ENCODE measurements around the gene SLC1A2. TPM values are rescaled to one million over a fixed set of nuclear protein-coding genes. Genes with fewer than 3 reads are reported as not detected.

SLC1A2 gene
- total RNA-seq, 2 experiments from 2014 or later, result not detected

GRCh38 chr11:35388061-35388460 is 31.3 kb downstream of the SLC1A2 start:
- peaks cover 33% of the 10 kb centered on the region for H3K4me1 Mint-ChIP-seq (ENCODE audit: low read depth)
- ChIA-PET CTCF (no interaction called here), POLR2A (no interaction called here)
- no peaks in the 10 kb centered on the region for H3K27me3 Mint-ChIP-seq
- peaks cover 6% of the 10 kb centered on the region for H3K9me3 Mint-ChIP-seq
- intact Hi-C loops (cut with micrococcal nuclease), result no loop called here
- H3K4me3 Mint-ChIP-seq, result no peak overlapping the region
- DNase-seq, result no peak
- H3K27ac Mint-ChIP-seq, result no peak overlapping the region
- H3K36me3 Mint-ChIP-seq, result no peaks in the 10 kb centered on the region

GRCh38 chr11:35387111-35387982 is 32.0 kb downstream of the SLC1A2 start:
- intact Hi-C loops (cut with micrococcal nuclease), result no loop called here
- CTCF ChIA-PET, result interaction anchor here (1.5 kb wide), 1 partner anchor 461 kb away, joined by 5 read pairs; no protein-coding TSS in a partner anchor
- POLR2A ChIA-PET, result no interaction called here

GRCh38 chr11:35383953-35384352 is 35.4 kb downstream of the SLC1A2 start:
- no peaks in the 10 kb centered on the region for H3K27me3 Mint-ChIP-seq
- H3K27ac Mint-ChIP-seq, result no peak overlapping the region
- no peak overlapping the region for H3K4me3 Mint-ChIP-seq
- DNase-seq, result no peak
- peaks cover 6% of the 10 kb centered on the region for H3K9me3 Mint-ChIP-seq
- no peaks in the 10 kb centered on the region for H3K36me3 Mint-ChIP-seq
- POLR2A ChIA-PET, result no interaction called here
- H3K4me1 Mint-ChIP-seq (ENCODE audit: low read depth), result peaks cover 8% of the 10 kb centered on the region
- CTCF ChIA-PET, result no interaction called here
- intact Hi-C loops (cut with micrococcal nuclease), result no loop called here

More at GRCh38 chr11:35387111-35387982, 32.0 kb downstream of the SLC1A2 start:
- no peak for DNase-seq
- Mint-ChIP-seq H3K9me3 (peaks cover 6% of the 10 kb centered on the region), H3K27me3 (no peaks in the 10 kb centered on the region), H3K36me3 (no peaks in the 10 kb centered on the region), H3K4me3 (no peak overlapping the region), H3K4me1 (ENCODE audit: low read depth) (peaks cover 31% of the 10 kb centered on the region), H3K27ac (no peak overlapping the region)

GRCh38 chr11:35381709-35382322 is 37.5 kb downstream of the SLC1A2 start:
- intact Hi-C loops (cut with micrococcal nuclease), result no loop called here
- Mint-ChIP-seq H3K27ac (no peak overlapping the region), H3K4me1 (ENCODE audit: low read depth) (peaks cover under 1% of the 10 kb centered on the region), H3K4me3 (no peak overlapping the region), H3K27me3 (no peaks in the 10 kb centered on the region), H3K9me3 (peaks cover 6% of the 10 kb centered on the region), H3K36me3 (no peaks in the 10 kb centered on the region)
- no peak for DNase-seq
- POLR2A ChIA-PET, result no interaction called here
- CTCF ChIA-PET, result no interaction called here

GRCh38 chr11:35380603-35381002 is 38.8 kb downstream of the SLC1A2 start:
- intact Hi-C loops (cut with micrococcal nuclease), result no loop called here
- no peaks in the 10 kb centered on the region for H3K4me1 Mint-ChIP-seq (ENCODE audit: low read depth)

GRCh38 chr11:35377262-35377661 is 42.1 kb downstream of the SLC1A2 start:
- no peaks in the 10 kb centered on the region for H3K4me1 Mint-ChIP-seq (ENCODE audit: low read depth)
- no peak overlapping the region for H3K4me3 Mint-ChIP-seq
- H3K36me3 Mint-ChIP-seq, result no peaks in the 10 kb centered on the region
- DNase-seq, result no peak
- POLR2A ChIA-PET, result interaction anchor here (0.6 kb wide), 1 partner anchor 64 kb away, joined by 3 read pairs; no protein-coding TSS in a partner anchor
- intact Hi-C loops (cut with micrococcal nuclease), result no loop called here
- CTCF ChIA-PET, result interaction anchor here (1.4 kb wide), 1 partner anchor 450 kb away, joined by 3 read pairs; no protein-coding TSS in a partner anchor
- no peaks in the 10 kb centered on the region for H3K9me3 Mint-ChIP-seq
- no peak overlapping the region for H3K27ac Mint-ChIP-seq
- no peaks in the 10 kb centered on the region for H3K27me3 Mint-ChIP-seq

More at GRCh38 chr11:35380603-35381002, 38.8 kb downstream of the SLC1A2 start:
- ChIA-PET POLR2A (no interaction called here), CTCF (interaction anchor here (0.9 kb wide), 1 partner anchor 454 kb away, joined by 3 read pairs; no protein-coding TSS in a partner anchor)
- Mint-ChIP-seq H3K27me3 (no peaks in the 10 kb centered on the region), H3K4me3 (no peak overlapping the region), H3K27ac (no peak overlapping the region), H3K9me3 (peaks cover 6% of the 10 kb centered on the region), H3K36me3 (no peaks in the 10 kb centered on the region)
- no peak for DNase-seq

- no peaks in the 10 kb centered on the region for H3K36me3 Mint-ChIP-seq
- no peak overlapping the region for H3K27ac Mint-ChIP-seq
- ChIA-PET CTCF (no interaction called here), POLR2A (no interaction called here)
- H3K4me3 Mint-ChIP-seq, result no peak overlapping the region
- intact Hi-C loops (cut with micrococcal nuclease), result no loop called here
- no peaks in the 10 kb centered on the region for H3K9me3 Mint-ChIP-seq
- no peaks in the 10 kb centered on the region for H3K27me3 Mint-ChIP-seq
- DNase-seq, result no peak
- no peaks in the 10 kb centered on the region for H3K4me1 Mint-ChIP-seq (ENCODE audit: low read depth)
Measured at GRCh38 chr11:35376613-35377012, 42.7 kb downstream of the SLC1A2 start.

- Mint-ChIP-seq H3K4me3 (no peak overlapping the region), H3K4me1 (ENCODE audit: low read depth) (no peaks in the 10 kb centered on the region), H3K36me3 (no peaks in the 10 kb centered on the region), H3K27ac (no peak overlapping the region), H3K27me3 (no peaks in the 10 kb centered on the region), H3K9me3 (no peaks in the 10 kb centered on the region)
- no peak for DNase-seq
- ChIA-PET CTCF (no interaction called here), POLR2A (no interaction called here)
- intact Hi-C loops (cut with micrococcal nuclease), result no loop called here
Measured at GRCh38 chr11:35376118-35376510, 43.2 kb downstream of the SLC1A2 start.

GRCh38 chr11:35375332-35376117 is 43.8 kb downstream of the SLC1A2 start:
- Mint-ChIP-seq H3K36me3 (no peaks in the 10 kb centered on the region), H3K27ac (no peak overlapping the region), H3K27me3 (no peaks in the 10 kb centered on the region), H3K4me3 (no peak overlapping the region), H3K9me3 (no peaks in the 10 kb centered on the region), H3K4me1 (ENCODE audit: low read depth) (no peaks in the 10 kb centered on the region)
- ChIA-PET POLR2A (no interaction called here), CTCF (no interaction called here)
- intact Hi-C loops (cut with micrococcal nuclease), result no loop called here
- no peak for DNase-seq

GRCh38 chr11:35373284-35373933 is 45.9 kb downstream of the SLC1A2 start:
- no peak for DNase-seq
- no peak overlapping the region for H3K4me3 Mint-ChIP-seq
- H3K4me1 Mint-ChIP-seq (ENCODE audit: low read depth), result no peaks in the 10 kb centered on the region
- H3K27me3 Mint-ChIP-seq, result no peaks in the 10 kb centered on the region
- ChIA-PET CTCF (interaction anchor here (1.3 kb wide), 1 partner anchor 83 kb away, joined by 4 read pairs; no protein-coding TSS in a partner anchor), POLR2A (no interaction called here)
- no peaks in the 10 kb centered on the region for H3K9me3 Mint-ChIP-seq
- intact Hi-C loops (cut with micrococcal nuclease), result no loop called here
- no peak overlapping the region for H3K27ac Mint-ChIP-seq
- H3K36me3 Mint-ChIP-seq, result no peaks in the 10 kb centered on the region

GRCh38 chr11:35372565-35373283 is 46.6 kb downstream of the SLC1A2 start:
- H3K9me3 Mint-ChIP-seq, result no peaks in the 10 kb centered on the region
- H3K27ac Mint-ChIP-seq, result no peak overlapping the region
- DNase-seq, result no peak
- H3K36me3 Mint-ChIP-seq, result no peaks in the 10 kb centered on the region
- ChIA-PET CTCF (no interaction called here), POLR2A (no interaction called here)
- intact Hi-C loops (cut with micrococcal nuclease), result no loop called here
- H3K4me3 Mint-ChIP-seq, result no peak overlapping the region
- no peaks in the 10 kb centered on the region for H3K27me3 Mint-ChIP-seq
- H3K4me1 Mint-ChIP-seq (ENCODE audit: low read depth), result no peaks in the 10 kb centered on the region

All from activated CD4-positive, alpha-beta memory T cell treated with anti-CD3 and anti-CD28 coated beads for 36 hours (primary cell).